Stimulated activated CD4-positive, alpha-beta T cell treated with anti-CD3 and anti-CD28 coated beads, Interleukin-4, amount 100 ng/mL, for 1 hour (primary cell): ENCODE data around the gene KIF17.

Experiments used
- DNase-seq: peaks from one replicate; pipeline ENCODE4 v3.0.0-alpha.2; 2020

KIF17 gene

GRCh38 chr1:20717452-20718342, at the start of gene KIF17:
TSS of gene KIF17 (minus strand) at chr1:20718007. CDS start at chr1:20717706, 301 bp downstream.
- DNase-seq = peak; percentile 66

- no peak for DNase-seq
Measured at GRCh38 chr1:20767271-20767670, 49.5 kb upstream of the KIF17 start.

- no peak for DNase-seq
Measured at GRCh38 chr1:20763417-20763816, 45.6 kb upstream of the KIF17 start.

- no peak for DNase-seq
Measured at GRCh38 chr1:20760322-20760721, 42.5 kb upstream of the KIF17 start.

- DNase-seq = no peak
Measured at GRCh38 chr1:20753589-20753988, 35.8 kb upstream of the KIF17 start.

GRCh38 chr1:20751462-20751990, 33.7 kb upstream of the KIF17 start:
- no peak for DNase-seq

GRCh38 chr1:20742671-20743070, 24.9 kb upstream of the KIF17 start:
- no peak for DNase-seq

GRCh38 chr1:20740781-20741180, 23.0 kb upstream of the KIF17 start:
- no peak for DNase-seq

- no peak for DNase-seq
Measured at GRCh38 chr1:20739225-20739624, 21.4 kb upstream of the KIF17 start.

- no peak for DNase-seq
Measured at GRCh38 chr1:20735581-20736111, 17.8 kb upstream of the KIF17 start.

GRCh38 chr1:20733360-20733975, 15.7 kb upstream of the KIF17 start:
- no peak for DNase-seq

GRCh38 chr1:20732588-20733359, 15.0 kb upstream of the KIF17 start, which contains the start of gene SH2D5:
TSS of gene SH2D5 (minus strand) at chr1:20732703. CDS start at chr1:20728044, 4,659 bp downstream.
- DNase-seq = peak; percentile 72

GRCh38 chr1:20732071-20732587, 14.3 kb upstream of the KIF17 start:
- peak; percentile 72 for DNase-seq

GRCh38 chr1:20731057-20731991, 13.5 kb upstream of the KIF17 start:
- peak; percentile 19 for DNase-seq

GRCh38 chr1:20730690-20731056, 12.9 kb upstream of the KIF17 start:
- DNase-seq = no peak

- no peak for DNase-seq
Measured at GRCh38 chr1:20729990-20730689, 12.3 kb upstream of the KIF17 start.

- no peak for DNase-seq
Measured at GRCh38 chr1:20729155-20729931, 11.5 kb upstream of the KIF17 start.

- DNase-seq = no peak
Measured at GRCh38 chr1:20728371-20729154, 10.8 kb upstream of the KIF17 start.

- DNase-seq = no peak
Measured at GRCh38 chr1:20727746-20728316, 10.0 kb upstream of the KIF17 start.
